Measurements from ENCODE around the gene GFOD1. TPM values are rescaled to one million over a fixed set of nuclear protein-coding genes. Genes with fewer than 3 reads are reported as not detected.

The GFOD1 gene
- total RNA-seq, 1 experiment from 2014 or later, result 6.1 TPM

DNA sequence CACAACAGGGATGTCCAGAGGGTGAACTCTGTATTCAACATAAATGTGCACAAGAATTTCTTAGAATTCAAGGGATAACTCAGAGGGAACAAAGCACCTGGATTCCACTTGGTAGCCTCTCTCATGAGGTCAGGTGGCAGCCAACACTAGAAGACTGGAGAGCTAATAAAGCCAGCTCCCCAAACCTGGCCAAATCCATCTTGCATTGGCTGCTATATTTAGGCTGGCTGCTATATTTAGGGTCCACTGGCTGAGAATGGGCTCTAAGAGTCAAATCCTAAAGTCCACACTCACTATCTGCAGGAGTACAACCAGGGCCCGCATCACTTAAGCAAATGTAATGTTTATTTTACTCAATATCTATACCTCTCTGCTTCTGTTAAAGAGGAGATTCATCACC lies 179.1 kb downstream of the GFOD1 start:
- Histone ChIP-seq H2AK5ac (ENCODE audit: insufficient read length, low read length) (no peak overlapping the region), H3K79me1 (ENCODE audit: insufficient read depth, low read depth, low read length, poor library complexity, severe bottlenecking) (no peaks in the 10 kb centered on the region), H3K4me2 (ENCODE audit: insufficient read depth, insufficient read length, low read length) (no peak overlapping the region), H3K79me2 (ENCODE audit: insufficient read depth, low read length) (no peaks in the 10 kb centered on the region), H2AFZ (ENCODE audit: low read length) (no peak overlapping the region), H3K27ac (ENCODE audit: insufficient read length, low read depth, low read length) (no peak overlapping the region), H3K18ac (ENCODE audit: insufficient read length, low read depth, low read length) (no peak overlapping the region), H4K20me1 (ENCODE audit: control insufficient read depth, insufficient read depth, insufficient read length) (no peaks in the 10 kb centered on the region), H3K4me1 (ENCODE audit: insufficient read depth, low read length) (no peaks in the 10 kb centered on the region), H2BK5ac (ENCODE audit: insufficient read length, low read length) (no peak overlapping the region), H2BK12ac (ENCODE audit: insufficient read length, low read depth, low read length) (no peak overlapping the region), H3K23me2 (ENCODE audit: insufficient read length, low read depth, low read length, poor library complexity, severe bottlenecking) (no peaks in the 10 kb centered on the region), H4K91ac (ENCODE audit: insufficient read length, low read depth, low read length) (no peak overlapping the region), H2BK15ac (ENCODE audit: low read depth, low read length) (no peak overlapping the region), H2BK20ac (ENCODE audit: low read depth, low read length, poor library complexity, severe bottlenecking) (no peak overlapping the region), H4K5ac (ENCODE audit: insufficient read length, low read depth, low read length) (no peak overlapping the region), H3K4ac (ENCODE audit: low read depth, low read length) (no peak overlapping the region), H3K27me3 (ENCODE audit: insufficient read depth, low read length) (no peaks in the 10 kb centered on the region), H3T11ph (ENCODE audit: low read length) (no peak overlapping the region), H3K14ac (ENCODE audit: insufficient read depth, low read length) (no peak overlapping the region), H4K8ac (replicated peaks; ENCODE audit: insufficient read length, low read depth, low read length) (no peak overlapping the region), H2BK120ac (ENCODE audit: low read depth, low read length, poor library complexity, severe bottlenecking) (no peak overlapping the region), H3K23ac (ENCODE audit: insufficient read length, low read depth, low read length) (no peak overlapping the region), H3K56ac (ENCODE audit: insufficient read length, low read depth, low read length) (no peak overlapping the region), H3K9ac (ENCODE audit: extremely low read depth, insufficient read length, low read length) (no peak overlapping the region), H3K9me3 (ENCODE audit: control insufficient read depth, low read depth, low read length) (no peaks in the 10 kb centered on the region)
- Mint-ChIP-seq H3K36me3 (ENCODE audit: insufficient read depth in 1 of 3, low read depth in 3 of 3) (peaks cover 11 to 58% (median 44%) of the 10 kb centered on the region in 3 experiments; a peak in 6 of 7 replicates), H3K9me3 (no peaks in the 10 kb centered on the region), H3K27ac (no peak overlapping the region), H3K27me3 (ENCODE audit: low read depth) (no peaks in the 10 kb centered on the region), H3K4me1 (no peaks in the 10 kb centered on the region), H3K4me3 (no peak overlapping the region)
- TF ChIP-seq, protein P1, sequence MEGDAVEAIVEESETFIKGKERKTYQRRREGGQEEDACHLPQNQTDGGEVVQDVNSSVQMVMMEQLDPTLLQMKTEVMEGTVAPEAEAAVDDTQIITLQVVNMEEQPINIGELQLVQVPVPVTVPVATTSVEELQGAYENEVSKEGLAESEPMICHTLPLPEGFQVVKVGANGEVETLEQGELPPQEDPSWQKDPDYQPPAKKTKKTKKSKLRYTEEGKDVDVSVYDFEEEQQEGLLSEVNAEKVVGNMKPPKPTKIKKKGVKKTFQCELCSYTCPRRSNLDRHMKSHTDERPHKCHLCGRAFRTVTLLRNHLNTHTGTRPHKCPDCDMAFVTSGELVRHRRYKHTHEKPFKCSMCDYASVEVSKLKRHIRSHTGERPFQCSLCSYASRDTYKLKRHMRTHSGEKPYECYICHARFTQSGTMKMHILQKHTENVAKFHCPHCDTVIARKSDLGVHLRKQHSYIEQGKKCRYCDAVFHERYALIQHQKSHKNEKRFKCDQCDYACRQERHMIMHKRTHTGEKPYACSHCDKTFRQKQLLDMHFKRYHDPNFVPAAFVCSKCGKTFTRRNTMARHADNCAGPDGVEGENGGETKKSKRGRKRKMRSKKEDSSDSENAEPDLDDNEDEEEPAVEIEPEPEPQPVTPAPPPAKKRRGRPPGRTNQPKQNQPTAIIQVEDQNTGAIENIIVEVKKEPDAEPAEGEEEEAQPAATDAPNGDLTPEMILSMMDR (conservative IDR thresholded peaks at IDR 0.05), result no peak
- DNase-seq, result no peak
- no CpG with 5 or more reads among the region's 1 CpG for WGBS (ENCODE audit: extremely low coverage, insufficient read length, low lambda C conversion rate)

Other genes with a start within 250 kb of the GFOD1 start
- 33.9 and 36.9 TPM in 2 replicates for gene TBC1D7, start 159.1 kb downstream of the GFOD1 start, total RNA-seq (2021)
- gene SIRT5, start 87.0 kb upstream of the GFOD1 start, total RNA-seq (2021), result 14.3 and 14.6 TPM in 2 replicates
- gene NOL7, start 127.7 kb upstream of the GFOD1 start, total RNA-seq (2021), result 70.5 and 72.1 TPM in 2 replicates
- gene RANBP9, start 224.2 kb upstream of the GFOD1 start, total RNA-seq (2021), result 35.8 and 37.2 TPM in 2 replicates